ENCODE measurements around the gene PDSS2. TPM values are rescaled to one million over a fixed set of nuclear protein-coding genes. Genes with fewer than 3 reads are reported as not detected.
"Not testable (repeated sequence)": the region's sequence is repeated elsewhere in the genome, so short reads cannot be mapped to it uniquely, and the experiment has no call there.

PDSS2 gene
- total and polyA plus RNA-seq, 2 donors = 11.1 to 22.6 TPM

DNA sequence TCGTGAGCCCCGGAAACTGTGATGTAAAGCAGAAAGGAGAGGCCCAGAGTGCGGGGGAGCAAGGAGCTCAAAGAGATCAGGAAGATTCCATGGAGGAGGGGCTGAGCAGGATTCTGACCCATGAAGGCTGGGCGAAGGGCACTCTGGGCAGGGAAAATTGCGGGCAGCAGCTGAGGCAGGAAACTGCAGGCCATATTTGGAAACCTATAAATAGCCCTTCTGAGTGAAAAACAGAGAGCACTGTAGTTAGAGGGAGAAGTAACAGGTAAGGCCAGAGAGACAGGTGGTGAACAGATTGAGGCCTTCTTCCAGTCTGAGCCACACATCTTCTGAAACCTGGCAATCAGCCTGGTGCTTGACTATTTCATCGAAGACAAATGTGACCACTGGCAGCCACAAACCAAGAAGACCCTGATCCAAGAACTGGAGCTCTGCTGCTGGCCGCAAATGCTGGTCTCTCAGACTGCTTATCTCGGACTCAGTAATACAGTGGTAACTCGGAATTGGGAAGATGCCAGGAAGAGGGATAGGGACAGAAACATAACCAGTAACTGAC is 329.9 kb downstream of the PDSS2 start:
- Histone ChIP-seq H3K4me1 (ENCODE audit: insufficient read depth) (no peaks in the 10 kb centered on the region), H3K4me3 (ENCODE audit: low read depth, low read length) (no peak overlapping the region), H3K27ac (ENCODE audit: low read depth) (no peak overlapping the region), H3K36me3 (ENCODE audit: insufficient read depth) (no peaks in the 10 kb centered on the region)
- 62% methylated on average over 9 of the region's 9 CpGs for WGBS
- no peak for DNase-seq (ENCODE audit: extremely low spot score)

DNA sequence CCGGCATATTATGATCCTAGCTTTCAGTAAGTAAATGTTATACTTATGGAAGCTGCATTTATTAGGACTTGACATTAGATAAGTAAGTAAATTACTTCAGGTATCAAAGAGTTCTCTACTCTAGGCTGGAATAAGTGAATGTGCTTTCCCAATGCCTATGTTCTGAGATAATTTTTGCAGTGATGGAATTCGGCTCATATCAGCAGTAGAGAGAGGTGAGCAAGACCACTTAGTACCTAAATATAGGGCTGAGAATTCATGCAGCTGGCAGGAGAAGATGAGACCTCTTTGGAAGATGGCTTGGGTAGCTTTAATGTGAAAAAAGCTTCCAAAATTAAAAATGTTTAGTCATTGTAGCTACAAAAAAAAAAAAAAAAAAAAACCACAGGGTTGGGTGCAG is 330.8 kb downstream of the PDSS2 start:
- Histone ChIP-seq H3K36me3 (ENCODE audit: insufficient read depth) (no peaks in the 10 kb centered on the region), H3K27ac (ENCODE audit: low read depth) (no peak overlapping the region), H3K4me1 (ENCODE audit: insufficient read depth) (no peaks in the 10 kb centered on the region), H3K4me3 (ENCODE audit: low read depth, low read length) (no peak overlapping the region)
- no peak for DNase-seq (ENCODE audit: extremely low spot score)
- WGBS = 85% methylated on average over 2 of the region's 2 CpGs

DNA sequence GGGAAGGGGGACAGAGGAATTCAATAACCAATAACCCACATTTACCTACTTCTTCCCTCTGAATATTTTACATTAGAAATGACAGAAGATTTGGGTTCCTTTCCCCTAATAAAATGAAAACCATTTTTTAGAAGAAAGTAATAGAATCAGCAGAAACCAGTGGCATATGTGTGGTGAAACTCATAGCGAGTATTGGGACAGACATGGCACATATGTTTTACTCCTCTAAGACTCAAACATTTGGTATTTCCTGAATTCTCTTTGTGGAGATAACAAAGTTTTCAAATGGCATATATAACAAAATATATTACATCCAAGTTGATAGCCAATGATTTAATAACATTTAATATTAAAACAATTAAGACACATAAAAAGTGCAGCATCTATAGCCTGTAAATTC is 331.2 kb downstream of the PDSS2 start:
- no peaks in the 10 kb centered on the region for H3K4me1 ChIP-seq (ENCODE audit: insufficient read depth)
- no peak for DNase-seq (ENCODE audit: extremely low spot score)
- 75% methylated on average over 1 of the region's 1 CpG for WGBS
- H3K4me3 ChIP-seq (ENCODE audit: low read depth, low read length) = no peak overlapping the region
- H3K36me3 ChIP-seq (ENCODE audit: insufficient read depth) = no peaks in the 10 kb centered on the region
- H3K27ac ChIP-seq (ENCODE audit: low read depth) = no peak overlapping the region

DNA sequence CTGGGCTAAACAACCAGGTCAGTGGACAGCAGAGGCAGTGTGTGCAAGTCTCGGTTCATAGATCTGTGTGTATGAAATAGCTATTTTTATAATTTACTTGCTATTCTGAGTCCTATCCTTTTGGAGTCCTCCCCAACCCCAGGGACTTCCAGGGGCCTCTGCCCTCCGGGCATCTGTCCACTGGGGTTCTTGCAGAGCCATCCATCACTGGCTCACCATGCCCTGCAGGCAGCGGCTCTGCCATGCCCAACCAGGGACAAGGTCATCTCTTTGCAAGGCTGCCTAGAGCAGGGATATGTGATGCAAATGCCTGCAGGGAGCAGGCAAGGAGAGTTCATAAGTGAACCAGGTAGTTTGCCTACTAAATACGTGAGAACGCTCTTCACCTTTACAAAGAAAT is 333.6 kb downstream of the PDSS2 start:
- Histone ChIP-seq H3K27ac (ENCODE audit: low read depth) (no peak overlapping the region), H3K36me3 (ENCODE audit: insufficient read depth) (no peaks in the 10 kb centered on the region), H3K4me1 (ENCODE audit: insufficient read depth) (no peaks in the 10 kb centered on the region), H3K4me3 (ENCODE audit: low read depth, low read length) (no peak overlapping the region)
- WGBS = 91% methylated on average over 5 of the region's 5 CpGs
- DNase-seq (ENCODE audit: extremely low spot score) = no peak

DNA sequence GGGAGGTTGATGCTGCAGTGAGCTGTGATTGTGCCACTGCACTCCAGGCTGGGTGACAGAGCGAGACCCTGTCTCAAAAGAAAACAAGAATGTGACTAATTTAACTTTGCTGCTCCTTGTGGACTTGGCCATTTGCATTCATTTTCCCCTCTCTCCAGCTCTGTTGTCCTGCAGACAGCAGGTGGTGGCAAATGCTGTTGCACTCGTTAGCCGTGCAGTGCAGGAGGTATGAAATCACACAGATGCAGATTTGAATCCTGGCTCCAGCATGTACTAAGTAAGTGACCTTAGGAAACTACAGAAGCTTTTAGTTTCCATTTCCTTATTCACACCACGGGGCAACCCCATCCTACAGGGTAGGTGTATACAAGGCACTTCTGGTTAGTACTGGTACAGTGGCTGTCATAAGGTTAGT is 334.4 kb downstream of the PDSS2 start:
- 51% methylated on average over 4 of the region's 4 CpGs for WGBS
- no peak overlapping the region for H3K4me3 ChIP-seq (ENCODE audit: low read depth, low read length)
- no peak for DNase-seq (ENCODE audit: extremely low spot score)
- no peaks in the 10 kb centered on the region for H3K36me3 ChIP-seq (ENCODE audit: insufficient read depth)
- no peaks in the 10 kb centered on the region for H3K4me1 ChIP-seq (ENCODE audit: insufficient read depth)
- no peak overlapping the region for H3K27ac ChIP-seq (ENCODE audit: low read depth)

DNA sequence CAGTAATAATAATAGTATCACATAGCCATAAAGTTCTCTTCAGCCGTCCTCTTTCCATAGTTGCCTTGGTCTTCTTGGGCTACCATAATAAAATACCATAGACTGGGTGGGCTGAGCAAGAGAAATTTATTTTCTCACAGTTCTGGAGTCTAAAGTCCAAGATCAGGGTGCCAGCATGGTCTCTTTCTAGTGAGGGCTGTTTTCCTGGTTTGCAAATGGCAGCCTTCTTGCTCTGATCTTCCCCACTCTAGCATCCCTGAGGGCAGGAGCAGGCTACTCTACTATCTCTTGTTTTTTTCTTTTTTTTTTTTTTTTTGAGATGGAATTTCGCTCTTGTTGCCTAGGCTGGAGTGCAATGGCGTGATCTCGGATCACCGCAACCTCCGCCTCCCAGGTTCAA is 335.9 kb downstream of the PDSS2 start:
- no peak for DNase-seq (ENCODE audit: extremely low spot score)
- Histone ChIP-seq H3K4me1 (ENCODE audit: insufficient read depth) (no peaks in the 10 kb centered on the region), H3K4me3 (ENCODE audit: low read depth, low read length) (no peak overlapping the region), H3K36me3 (ENCODE audit: insufficient read depth) (no peaks in the 10 kb centered on the region), H3K27ac (ENCODE audit: low read depth) (no peak overlapping the region)
- WGBS = 91% methylated on average over 6 of the region's 6 CpGs

DNA sequence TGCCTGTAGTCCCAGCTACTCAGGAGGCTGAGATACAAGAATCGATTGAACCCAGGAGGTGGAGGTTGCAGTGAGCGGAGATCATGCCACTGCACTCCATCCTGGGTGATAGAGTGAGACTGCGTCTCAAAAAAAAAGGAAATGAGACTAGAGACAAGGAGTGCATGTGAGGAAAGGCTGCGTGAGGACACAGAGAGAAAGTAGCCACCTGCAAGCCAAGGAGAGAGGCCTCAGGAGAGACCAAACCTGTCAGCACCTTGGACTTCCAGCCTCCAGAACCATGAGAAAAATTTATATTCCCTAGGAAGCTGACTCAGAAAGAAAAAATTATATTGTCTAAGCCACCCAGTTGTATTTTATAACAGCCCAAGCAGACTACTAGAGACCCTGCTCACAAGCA is 336.6 kb downstream of the PDSS2 start:
- Histone ChIP-seq H3K4me1 (ENCODE audit: insufficient read depth) (no peaks in the 10 kb centered on the region), H3K27ac (ENCODE audit: low read depth) (no peak overlapping the region), H3K4me3 (ENCODE audit: low read depth, low read length) (no peak overlapping the region), H3K36me3 (ENCODE audit: insufficient read depth) (no peaks in the 10 kb centered on the region)
- DNase-seq (ENCODE audit: extremely low spot score) = no peak
- 90% methylated on average over 4 of the region's 4 CpGs for WGBS

DNA sequence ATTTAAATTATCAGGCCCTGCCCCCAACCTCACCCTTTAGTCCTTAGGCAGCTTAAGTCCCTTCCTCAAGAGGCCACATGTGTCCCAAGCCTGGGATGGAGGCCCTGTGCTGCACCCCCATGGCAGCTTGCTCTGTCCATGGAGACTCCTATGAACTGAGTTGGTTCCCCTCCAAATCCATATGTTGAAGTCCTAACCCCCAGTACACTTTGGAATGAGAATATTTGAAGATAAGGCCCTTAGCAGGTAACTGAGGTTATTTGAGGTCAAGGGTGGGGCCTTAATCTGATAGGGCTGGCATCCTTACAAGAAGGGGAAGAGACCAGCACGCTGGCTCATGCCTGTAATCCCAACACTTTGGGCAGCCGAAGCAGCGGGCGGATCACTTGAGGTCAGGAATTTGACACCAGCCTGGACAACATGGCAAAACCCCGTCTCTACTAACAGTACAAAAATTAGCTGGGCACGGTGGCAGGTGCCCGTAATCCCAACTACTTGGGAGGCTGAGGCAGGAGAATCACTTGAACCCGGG is 337.3 kb downstream of the PDSS2 start:
- DNase-seq (ENCODE audit: extremely low spot score) = no peak
- Histone ChIP-seq H3K4me1 (ENCODE audit: insufficient read depth) (no peaks in the 10 kb centered on the region), H3K4me3 (ENCODE audit: low read depth, low read length) (no peak overlapping the region), H3K27ac (ENCODE audit: low read depth) (no peak overlapping the region), H3K36me3 (ENCODE audit: insufficient read depth) (no peaks in the 10 kb centered on the region)
- WGBS = 82% methylated on average over 8 of the region's 8 CpGs

DNA sequence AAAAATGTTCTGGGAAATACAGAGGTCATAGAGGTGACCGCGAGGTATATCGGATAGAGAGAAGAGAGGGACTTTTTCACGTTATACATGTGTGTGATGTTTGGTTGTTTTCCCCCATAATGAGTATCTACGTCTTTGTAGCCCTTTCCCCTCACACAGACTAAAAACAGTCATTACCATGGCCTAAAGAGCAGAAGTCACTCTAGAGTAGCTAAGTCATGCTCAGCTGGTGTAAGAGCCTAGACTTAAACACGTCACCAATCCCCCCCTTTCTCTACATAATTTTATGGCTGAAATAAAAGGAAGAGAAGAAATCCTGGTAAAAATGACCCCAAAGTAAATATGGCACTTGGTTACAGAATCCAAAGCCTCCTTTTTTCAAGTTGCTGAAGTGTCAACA is 338.1 kb downstream of the PDSS2 start:
- Histone ChIP-seq H3K4me1 (ENCODE audit: insufficient read depth) (no peaks in the 10 kb centered on the region), H3K36me3 (ENCODE audit: insufficient read depth) (no peaks in the 10 kb centered on the region), H3K27ac (ENCODE audit: low read depth) (no peak overlapping the region), H3K4me3 (ENCODE audit: low read depth, low read length) (no peak overlapping the region)
- DNase-seq (ENCODE audit: extremely low spot score) = no peak
- WGBS = 92% methylated on average over 6 of the region's 6 CpGs

DNA sequence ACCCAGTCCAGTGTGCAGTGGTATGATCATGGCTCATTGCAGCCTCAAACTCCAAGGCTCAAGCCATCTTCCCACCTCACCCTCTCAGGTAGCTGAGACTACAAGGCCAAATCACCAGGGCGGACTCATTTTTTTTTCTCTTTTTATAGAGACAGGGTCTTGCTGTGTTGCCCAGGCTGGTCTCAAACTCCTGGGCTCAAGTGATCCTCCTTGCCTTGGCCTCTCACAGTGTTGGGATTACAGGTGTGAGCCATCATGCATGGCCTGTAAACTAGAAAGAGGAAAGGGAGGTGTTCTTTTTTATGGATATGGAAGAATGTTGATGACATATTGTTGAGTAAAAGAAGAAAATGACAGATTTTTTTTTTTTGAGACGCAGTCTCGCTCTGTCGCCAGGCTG is 339.0 kb downstream of the PDSS2 start:
- H3K36me3 ChIP-seq (ENCODE audit: insufficient read depth) = no peaks in the 10 kb centered on the region
- H3K4me1 ChIP-seq (ENCODE audit: insufficient read depth) = no peaks in the 10 kb centered on the region
- WGBS = 79% methylated on average over 4 of the region's 4 CpGs
- H3K4me3 ChIP-seq (ENCODE audit: low read depth, low read length) = no peak overlapping the region
- no peak overlapping the region for H3K27ac ChIP-seq (ENCODE audit: low read depth)
- no peak for DNase-seq (ENCODE audit: extremely low spot score)

DNA sequence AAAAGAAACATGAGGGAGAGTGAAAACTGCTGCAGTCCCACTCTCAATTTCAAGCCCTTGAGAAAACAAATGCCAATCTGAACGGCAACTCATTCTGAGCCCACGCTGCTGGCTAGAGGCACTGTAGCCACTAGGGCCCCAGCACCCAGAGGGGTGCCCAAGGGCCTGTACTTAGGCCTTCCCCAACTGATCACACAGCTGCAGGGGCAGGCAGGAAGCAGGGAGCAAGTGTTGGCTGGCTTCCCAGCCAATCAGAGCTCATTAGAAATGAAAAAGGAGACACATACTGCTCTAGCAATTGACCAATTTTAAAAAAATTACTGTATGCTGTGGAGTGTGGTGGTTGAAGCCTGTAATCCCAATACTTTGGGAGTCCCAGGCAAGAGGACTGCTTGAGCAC is 340.4 kb downstream of the PDSS2 start:
- H3K27ac ChIP-seq (ENCODE audit: low read depth) = no peak overlapping the region
- no peak overlapping the region for H3K4me3 ChIP-seq (ENCODE audit: low read depth, low read length)
- WGBS = 81% methylated on average over 2 of the region's 2 CpGs
- no peak for DNase-seq (ENCODE audit: extremely low spot score)
- H3K4me1 ChIP-seq (ENCODE audit: insufficient read depth) = no peaks in the 10 kb centered on the region
- H3K36me3 ChIP-seq (ENCODE audit: insufficient read depth) = no peaks in the 10 kb centered on the region

DNA sequence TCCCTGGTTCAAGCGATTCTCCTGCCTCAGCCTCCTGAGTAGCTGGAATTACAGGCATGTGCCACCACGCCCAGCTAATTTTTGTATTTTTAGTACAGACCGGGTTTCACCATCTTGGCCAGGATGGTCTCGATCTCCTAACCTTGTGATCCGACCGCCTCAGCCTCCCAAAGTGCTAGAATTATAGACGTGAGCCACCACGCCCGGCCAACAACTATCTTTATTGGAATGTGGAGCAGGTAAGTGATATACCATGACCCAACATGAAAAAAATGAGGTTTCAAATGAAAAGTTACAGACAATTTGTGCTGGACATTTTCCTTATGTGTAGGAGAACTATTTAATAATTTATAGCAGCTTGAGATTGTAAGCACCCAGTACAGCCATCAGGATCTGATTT is 340.8 kb downstream of the PDSS2 start:
- DNase-seq (ENCODE audit: extremely low spot score); H3K4me1 ChIP-seq (ENCODE audit: insufficient read depth); H3K36me3 ChIP-seq (ENCODE audit: insufficient read depth); H3K27ac ChIP-seq (ENCODE audit: low read depth); H3K4me3 ChIP-seq (ENCODE audit: low read depth, low read length): not testable (repeated sequence)
- 87% methylated on average over 9 of the region's 9 CpGs for WGBS

DNA sequence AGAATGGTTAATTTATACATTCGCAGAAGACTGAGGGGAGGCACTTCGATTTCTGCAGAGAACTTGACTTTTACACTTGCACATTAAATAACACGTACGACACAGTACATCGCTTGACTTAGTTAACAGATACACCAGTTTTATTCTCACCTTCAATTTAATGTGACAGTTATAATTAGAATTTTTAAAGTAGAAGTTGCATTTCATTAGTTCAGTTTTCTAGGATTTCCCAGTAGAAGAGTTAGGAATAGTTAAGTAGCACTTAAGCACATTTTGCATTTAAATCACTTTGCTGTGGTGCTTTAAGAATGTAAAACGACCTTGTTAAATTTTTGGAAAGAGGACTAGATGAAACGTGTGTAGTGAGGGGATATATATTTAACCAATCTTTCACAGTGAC is 342.4 kb downstream of the PDSS2 start:
- no peak overlapping the region for H3K4me3 ChIP-seq (ENCODE audit: low read depth, low read length)
- H3K27ac ChIP-seq (ENCODE audit: low read depth) = no peak overlapping the region
- no peak for DNase-seq (ENCODE audit: extremely low spot score)
- WGBS = 32% methylated on average over 7 of the region's 7 CpGs
- H3K36me3 ChIP-seq (ENCODE audit: insufficient read depth) = no peaks in the 10 kb centered on the region
- H3K4me1 ChIP-seq (ENCODE audit: insufficient read depth) = no peaks in the 10 kb centered on the region

DNA sequence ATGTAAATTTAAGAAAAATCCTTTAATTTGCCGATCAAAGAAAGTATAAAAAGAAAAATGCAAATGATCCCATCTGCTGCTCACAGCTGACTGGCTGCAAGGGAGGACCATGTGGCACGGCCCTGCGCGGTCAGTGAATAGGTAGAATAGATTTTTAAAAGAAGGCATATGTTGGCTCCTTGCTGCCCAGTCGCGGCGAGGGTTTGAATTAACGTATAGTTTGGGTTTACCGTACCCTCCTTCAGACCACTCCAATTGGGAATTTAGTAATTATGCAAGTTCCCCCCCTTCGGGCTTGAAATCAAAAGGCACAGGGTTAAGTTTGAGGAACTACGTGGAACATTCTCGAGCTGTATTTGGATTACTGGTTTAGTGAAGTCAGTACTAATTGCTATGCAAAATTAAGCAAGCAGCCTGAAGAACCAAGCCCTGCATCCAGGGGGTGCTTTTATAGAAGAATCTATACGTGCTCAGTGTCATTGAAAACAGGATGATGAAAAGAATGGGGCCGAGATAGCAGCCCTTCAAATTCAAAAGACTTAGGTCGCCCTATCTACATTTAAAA is 343.0 kb downstream of the PDSS2 start:
- Histone ChIP-seq H3K27ac (ENCODE audit: low read depth) (no peak overlapping the region), H3K4me3 (ENCODE audit: low read depth, low read length) (peak overlapping the region; percentile 94), H3K4me1 (ENCODE audit: insufficient read depth) (no peaks in the 10 kb centered on the region), H3K36me3 (ENCODE audit: insufficient read depth) (no peaks in the 10 kb centered on the region)
- 5% methylated on average over 15 of the region's 15 CpGs for WGBS
- no peak for DNase-seq (ENCODE audit: extremely low spot score)
